ENCODE results near the gene ADRA1B.

DNA sequence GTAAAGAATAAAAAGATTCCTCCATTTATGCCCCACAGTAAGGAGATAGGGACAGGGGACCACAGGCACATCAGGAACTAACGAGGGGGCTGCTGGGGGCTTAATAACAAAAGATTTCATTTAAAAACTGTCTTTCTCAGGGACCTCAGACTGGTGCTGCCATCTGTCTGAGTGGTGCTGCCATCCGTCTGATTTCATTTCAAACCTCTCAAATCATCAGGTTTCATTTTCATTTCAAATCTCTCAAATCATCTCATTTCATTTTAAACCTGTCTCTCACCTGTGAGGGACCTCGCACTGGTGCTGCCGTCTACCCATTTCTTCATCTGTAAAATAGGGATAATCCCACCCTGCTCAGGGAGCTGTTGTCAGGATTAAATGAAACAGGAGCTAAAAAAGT is 45.9 kb downstream of the ADRA1B start:
- TF ChIP-seq, protein P1, sequence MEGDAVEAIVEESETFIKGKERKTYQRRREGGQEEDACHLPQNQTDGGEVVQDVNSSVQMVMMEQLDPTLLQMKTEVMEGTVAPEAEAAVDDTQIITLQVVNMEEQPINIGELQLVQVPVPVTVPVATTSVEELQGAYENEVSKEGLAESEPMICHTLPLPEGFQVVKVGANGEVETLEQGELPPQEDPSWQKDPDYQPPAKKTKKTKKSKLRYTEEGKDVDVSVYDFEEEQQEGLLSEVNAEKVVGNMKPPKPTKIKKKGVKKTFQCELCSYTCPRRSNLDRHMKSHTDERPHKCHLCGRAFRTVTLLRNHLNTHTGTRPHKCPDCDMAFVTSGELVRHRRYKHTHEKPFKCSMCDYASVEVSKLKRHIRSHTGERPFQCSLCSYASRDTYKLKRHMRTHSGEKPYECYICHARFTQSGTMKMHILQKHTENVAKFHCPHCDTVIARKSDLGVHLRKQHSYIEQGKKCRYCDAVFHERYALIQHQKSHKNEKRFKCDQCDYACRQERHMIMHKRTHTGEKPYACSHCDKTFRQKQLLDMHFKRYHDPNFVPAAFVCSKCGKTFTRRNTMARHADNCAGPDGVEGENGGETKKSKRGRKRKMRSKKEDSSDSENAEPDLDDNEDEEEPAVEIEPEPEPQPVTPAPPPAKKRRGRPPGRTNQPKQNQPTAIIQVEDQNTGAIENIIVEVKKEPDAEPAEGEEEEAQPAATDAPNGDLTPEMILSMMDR (IDR thresholded peaks at IDR 0.05 in 2 of 3, conservative IDR thresholded peaks at IDR 0.05 in 1 of 3; ENCODE audit: control insufficient read depth in 2 of 3, extremely low read depth in 1 of 3, insufficient read depth in 1 of 3, low read depth in 3 of 3, low read length in 3 of 3), result no peak
- no peak for TF ChIP-seq POLR2A (IDR thresholded peaks at IDR 0.05; ENCODE audit: low read depth, low read length)
- no peak for TF ChIP-seq ZNF24 (IDR thresholded peaks at IDR 0.05)
- no peak for TF ChIP-seq EZH2 (IDR thresholded peaks at IDR 0.05; ENCODE audit: borderline replicate concordance, control insufficient read depth, low read depth, low read length)
- TF ChIP-seq MYB (IDR thresholded peaks at IDR 0.05; ENCODE audit: borderline replicate concordance, low read depth, low read length), result no peak
- TF ChIP-seq MXI1 (IDR thresholded peaks at IDR 0.05; ENCODE audit: low read depth, low read length), result no peak
